ENCODE measurements around the gene TTLL10.

DNA sequence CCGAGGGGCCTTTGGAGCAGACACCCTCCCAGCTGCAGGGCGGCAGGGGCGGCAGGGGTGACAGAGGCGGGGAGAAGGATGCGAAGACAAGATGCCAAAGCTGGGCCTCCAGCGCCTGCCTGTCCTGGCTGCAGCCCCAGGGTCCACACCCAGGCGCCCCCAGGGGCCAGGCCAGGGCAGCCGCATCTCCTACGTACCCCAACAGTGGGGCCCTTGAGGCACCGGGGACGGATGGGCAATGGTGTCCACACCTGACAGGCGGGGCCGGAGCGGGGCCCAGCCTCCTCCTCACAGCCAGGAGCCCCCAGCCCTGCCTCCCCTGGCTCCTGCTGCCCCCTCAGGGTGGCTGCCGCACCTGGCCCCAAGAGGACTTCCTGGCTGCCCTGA is 65.5 kb downstream of the TTLL10 start:
- TF ChIP-seq, protein P1, sequence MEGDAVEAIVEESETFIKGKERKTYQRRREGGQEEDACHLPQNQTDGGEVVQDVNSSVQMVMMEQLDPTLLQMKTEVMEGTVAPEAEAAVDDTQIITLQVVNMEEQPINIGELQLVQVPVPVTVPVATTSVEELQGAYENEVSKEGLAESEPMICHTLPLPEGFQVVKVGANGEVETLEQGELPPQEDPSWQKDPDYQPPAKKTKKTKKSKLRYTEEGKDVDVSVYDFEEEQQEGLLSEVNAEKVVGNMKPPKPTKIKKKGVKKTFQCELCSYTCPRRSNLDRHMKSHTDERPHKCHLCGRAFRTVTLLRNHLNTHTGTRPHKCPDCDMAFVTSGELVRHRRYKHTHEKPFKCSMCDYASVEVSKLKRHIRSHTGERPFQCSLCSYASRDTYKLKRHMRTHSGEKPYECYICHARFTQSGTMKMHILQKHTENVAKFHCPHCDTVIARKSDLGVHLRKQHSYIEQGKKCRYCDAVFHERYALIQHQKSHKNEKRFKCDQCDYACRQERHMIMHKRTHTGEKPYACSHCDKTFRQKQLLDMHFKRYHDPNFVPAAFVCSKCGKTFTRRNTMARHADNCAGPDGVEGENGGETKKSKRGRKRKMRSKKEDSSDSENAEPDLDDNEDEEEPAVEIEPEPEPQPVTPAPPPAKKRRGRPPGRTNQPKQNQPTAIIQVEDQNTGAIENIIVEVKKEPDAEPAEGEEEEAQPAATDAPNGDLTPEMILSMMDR (conservative IDR thresholded peaks at IDR 0.05; ENCODE audit: low read length), result no peak
- no peak for TF ChIP-seq EZH2phosphoT487 (IDR thresholded peaks at IDR 0.05; ENCODE audit: borderline replicate concordance)

All from Loucy (cell line).